ENCODE measurements around the gene SLC35F3.

SLC35F3 gene

GRCh38 chr1:234168061-234168724 is 263.7 kb downstream of the SLC35F3 start:
- TF ChIP-seq MAX (IDR thresholded peaks at IDR 0.05) (no peak), CREB1 (IDR thresholded peaks at IDR 0.05; ENCODE audit: low read depth) (no peak), YY1 (IDR thresholded peaks at IDR 0.05; ENCODE audit: low read depth) (no peak), TAF1 (IDR thresholded peaks at IDR 0.05; ENCODE audit: low read depth) (no peak), NFIC (IDR thresholded peaks at IDR 0.05) (no peak), EGR1 (IDR thresholded peaks at IDR 0.05) (no peak), REST (IDR thresholded peaks at IDR 0.05; ENCODE audit: low read depth) (no peak), EP300 (IDR thresholded peaks at IDR 0.05; ENCODE audit: borderline replicate concordance) (no peak), RAD21 (IDR thresholded peaks at IDR 0.05; ENCODE audit: low read depth) (no peak), ZBTB7A (IDR thresholded peaks at IDR 0.05; ENCODE audit: low read depth) (no peak), CEBPB (IDR thresholded peaks at IDR 0.05) (no peak), FOXM1 (IDR thresholded peaks at IDR 0.05; ENCODE audit: borderline replicate concordance, low read depth) (no peak), USF1 (IDR thresholded peaks at IDR 0.05) (no peak), TEAD4 (IDR thresholded peaks at IDR 0.05) (no peak), TCF12 (IDR thresholded peaks at IDR 0.05; ENCODE audit: low read depth) (no peak)

- TF ChIP-seq FOXM1 (IDR thresholded peaks at IDR 0.05; ENCODE audit: borderline replicate concordance, low read depth) (no peak), ZBTB7A (IDR thresholded peaks at IDR 0.05; ENCODE audit: low read depth) (no peak), TAF1 (IDR thresholded peaks at IDR 0.05; ENCODE audit: low read depth) (no peak), REST (IDR thresholded peaks at IDR 0.05; ENCODE audit: low read depth) (no peak)
These were observed 264.8 kb downstream of the SLC35F3 start for GRCh38 chr1:234169161-234169849.

- TF ChIP-seq TCF12 (IDR thresholded peaks at IDR 0.05; ENCODE audit: low read depth), result no peak
These were observed 265.6 kb downstream of the SLC35F3 start for GRCh38 chr1:234170067-234170466.

GRCh38 chr1:234170622-234171021 is 266.1 kb downstream of the SLC35F3 start:
- TF ChIP-seq TEAD4 (IDR thresholded peaks at IDR 0.05) (no peak), ZBTB7A (IDR thresholded peaks at IDR 0.05; ENCODE audit: low read depth) (no peak), REST (IDR thresholded peaks at IDR 0.05; ENCODE audit: low read depth) (no peak), RAD21 (IDR thresholded peaks at IDR 0.05; ENCODE audit: low read depth) (no peak), EGR1 (IDR thresholded peaks at IDR 0.05) (no peak), CEBPB (IDR thresholded peaks at IDR 0.05) (no peak), MAX (IDR thresholded peaks at IDR 0.05) (no peak), EP300 (IDR thresholded peaks at IDR 0.05; ENCODE audit: borderline replicate concordance) (no peak), YY1 (IDR thresholded peaks at IDR 0.05; ENCODE audit: low read depth) (no peak), NFIC (IDR thresholded peaks at IDR 0.05) (no peak)

- TF ChIP-seq EGR1 (IDR thresholded peaks at IDR 0.05) (no peak), RAD21 (IDR thresholded peaks at IDR 0.05; ENCODE audit: low read depth) (no peak), TCF12 (IDR thresholded peaks at IDR 0.05; ENCODE audit: low read depth) (no peak), FOXM1 (IDR thresholded peaks at IDR 0.05; ENCODE audit: borderline replicate concordance, low read depth) (no peak), TEAD4 (IDR thresholded peaks at IDR 0.05) (no peak), CEBPB (IDR thresholded peaks at IDR 0.05) (no peak), TAF1 (IDR thresholded peaks at IDR 0.05; ENCODE audit: low read depth) (no peak)
These were observed 269.5 kb downstream of the SLC35F3 start for GRCh38 chr1:234173968-234174367.

Data from Ishikawa (cell line).